Measurements from ENCODE around the gene RAB3C. TPM values are rescaled to one million over a fixed set of nuclear protein-coding genes. Genes with fewer than 3 reads are reported as not detected.

The RAB3C gene
- total RNA-seq, 1 donor from 2014 or later: not detected

DNA sequence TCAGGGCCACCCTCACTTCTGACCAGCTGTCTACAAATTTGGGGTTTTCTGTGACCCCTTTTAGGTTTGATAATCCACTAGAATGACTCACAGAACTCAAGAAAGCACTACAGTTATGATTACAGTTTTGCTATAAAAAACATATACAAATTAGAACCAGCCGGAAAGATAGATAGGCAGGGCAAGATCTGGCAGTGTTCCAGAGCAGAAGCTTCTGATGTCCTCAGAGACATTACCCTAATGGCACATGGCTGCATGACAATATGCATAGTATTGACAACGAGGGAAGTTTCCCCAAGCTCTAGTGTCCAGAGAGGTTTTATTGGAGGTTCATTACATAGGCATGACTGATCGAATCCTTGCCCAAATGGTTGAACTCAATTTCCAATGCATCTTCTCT, 158.1 kb downstream of the RAB3C start:
- DNase-seq (ENCODE audit: low read depth) (no peak), FAIRE-seq (no peak)
- TF ChIP-seq, protein P1, sequence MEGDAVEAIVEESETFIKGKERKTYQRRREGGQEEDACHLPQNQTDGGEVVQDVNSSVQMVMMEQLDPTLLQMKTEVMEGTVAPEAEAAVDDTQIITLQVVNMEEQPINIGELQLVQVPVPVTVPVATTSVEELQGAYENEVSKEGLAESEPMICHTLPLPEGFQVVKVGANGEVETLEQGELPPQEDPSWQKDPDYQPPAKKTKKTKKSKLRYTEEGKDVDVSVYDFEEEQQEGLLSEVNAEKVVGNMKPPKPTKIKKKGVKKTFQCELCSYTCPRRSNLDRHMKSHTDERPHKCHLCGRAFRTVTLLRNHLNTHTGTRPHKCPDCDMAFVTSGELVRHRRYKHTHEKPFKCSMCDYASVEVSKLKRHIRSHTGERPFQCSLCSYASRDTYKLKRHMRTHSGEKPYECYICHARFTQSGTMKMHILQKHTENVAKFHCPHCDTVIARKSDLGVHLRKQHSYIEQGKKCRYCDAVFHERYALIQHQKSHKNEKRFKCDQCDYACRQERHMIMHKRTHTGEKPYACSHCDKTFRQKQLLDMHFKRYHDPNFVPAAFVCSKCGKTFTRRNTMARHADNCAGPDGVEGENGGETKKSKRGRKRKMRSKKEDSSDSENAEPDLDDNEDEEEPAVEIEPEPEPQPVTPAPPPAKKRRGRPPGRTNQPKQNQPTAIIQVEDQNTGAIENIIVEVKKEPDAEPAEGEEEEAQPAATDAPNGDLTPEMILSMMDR (IDR thresholded peaks at IDR 0.05; ENCODE audit: insufficient read depth, low read length, severe bottlenecking): no peak

DNA sequence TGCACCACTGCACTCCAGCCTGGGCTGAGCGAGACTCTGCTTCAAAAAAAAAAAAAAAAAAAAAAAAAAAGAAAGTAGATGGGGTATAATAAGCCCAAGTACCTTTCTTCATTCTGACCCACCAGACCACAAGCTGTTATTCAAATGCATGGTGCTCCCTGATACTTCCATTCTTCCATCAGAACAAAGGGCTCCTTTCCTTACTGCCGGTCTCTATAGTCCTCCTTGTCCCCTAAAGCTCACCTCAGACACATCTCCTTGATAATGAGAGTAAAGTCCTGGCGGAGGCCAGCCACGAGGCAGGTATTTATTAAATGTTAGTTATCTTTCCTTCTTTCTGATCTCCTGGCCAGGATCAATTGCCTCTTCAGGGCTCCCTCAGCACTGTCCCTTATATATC, 162.5 kb downstream of the RAB3C start:
- DNase-seq (ENCODE audit: low read depth): no peak
- TF ChIP-seq, protein P1 (IDR thresholded peaks at IDR 0.05; ENCODE audit: insufficient read depth, low read length, severe bottlenecking): no peak
- Histone ChIP-seq H3K27me3 (ENCODE audit: control insufficient read depth, insufficient read depth, low read length) (no peaks in the 10 kb centered on the region), H3K36me3 (ENCODE audit: control insufficient read depth, insufficient read depth, low read length) (no peaks in the 10 kb centered on the region), H3K4me3 (ENCODE audit: low read depth, low read length) (no peak overlapping the region)
- FAIRE-seq: no peak

More for the DNA sequence above, 158.1 kb downstream of the RAB3C start:
- Histone ChIP-seq H3K36me3 (ENCODE audit: control insufficient read depth, insufficient read depth, low read length) (no peaks in the 10 kb centered on the region), H3K4me3 (ENCODE audit: low read depth, low read length) (no peak overlapping the region), H3K27me3 (ENCODE audit: control insufficient read depth, insufficient read depth, low read length) (no peaks in the 10 kb centered on the region)

DNA sequence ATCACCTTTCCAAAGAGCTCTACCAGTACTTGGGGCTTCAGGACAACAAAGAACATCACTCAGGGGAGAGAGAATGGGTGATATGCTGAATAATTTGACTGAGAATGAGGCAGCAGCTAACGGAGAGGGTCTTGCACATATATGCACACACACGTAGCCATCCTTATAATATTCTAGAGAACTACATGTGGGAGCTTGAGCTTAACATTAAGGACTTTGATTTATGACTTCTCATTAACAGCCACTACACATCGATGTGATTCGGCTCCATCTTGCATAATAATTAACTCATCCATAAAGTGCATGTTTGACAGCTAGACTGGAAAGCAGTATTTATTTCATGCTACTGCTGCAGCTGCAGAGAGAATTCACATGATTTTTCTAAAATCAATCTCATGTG, 163.4 kb downstream of the RAB3C start:
- Histone ChIP-seq H3K4me3 (ENCODE audit: low read depth, low read length) (no peak overlapping the region), H3K36me3 (ENCODE audit: control insufficient read depth, insufficient read depth, low read length) (no peaks in the 10 kb centered on the region), H3K27me3 (ENCODE audit: control insufficient read depth, insufficient read depth, low read length) (no peaks in the 10 kb centered on the region)
- TF ChIP-seq, protein P1 (IDR thresholded peaks at IDR 0.05; ENCODE audit: insufficient read depth, low read length, severe bottlenecking): no peak
- no peak for DNase-seq (ENCODE audit: low read depth)
- FAIRE-seq: no peak

DNA sequence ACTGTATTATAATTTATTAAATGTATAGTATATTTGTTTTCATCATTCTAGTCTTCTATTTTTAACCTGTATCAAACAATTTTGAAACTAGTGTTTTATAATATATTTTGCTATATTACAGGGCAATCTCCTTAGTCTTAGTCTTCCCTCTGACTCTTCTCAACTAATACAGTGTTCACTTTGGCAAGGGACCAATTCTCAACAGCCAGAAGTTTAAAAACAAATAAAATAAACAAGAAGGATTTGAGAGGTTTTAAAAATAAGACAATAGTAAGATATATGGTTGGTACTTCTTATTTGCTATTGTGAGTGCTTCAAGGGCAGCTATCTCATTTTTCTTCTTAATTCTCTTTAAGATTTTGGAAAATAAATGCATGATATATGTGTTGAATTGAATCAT, 167.2 kb downstream of the RAB3C start:
- TF ChIP-seq, protein P1 (IDR thresholded peaks at IDR 0.05; ENCODE audit: insufficient read depth, low read length, severe bottlenecking): no peak
- Histone ChIP-seq H3K4me3 (ENCODE audit: low read depth, low read length) (no peak overlapping the region), H3K27me3 (ENCODE audit: control insufficient read depth, insufficient read depth, low read length) (no peaks in the 10 kb centered on the region), H3K36me3 (ENCODE audit: control insufficient read depth, insufficient read depth, low read length) (no peaks in the 10 kb centered on the region)
- FAIRE-seq: no peak
- DNase-seq (ENCODE audit: low read depth): no peak

DNA sequence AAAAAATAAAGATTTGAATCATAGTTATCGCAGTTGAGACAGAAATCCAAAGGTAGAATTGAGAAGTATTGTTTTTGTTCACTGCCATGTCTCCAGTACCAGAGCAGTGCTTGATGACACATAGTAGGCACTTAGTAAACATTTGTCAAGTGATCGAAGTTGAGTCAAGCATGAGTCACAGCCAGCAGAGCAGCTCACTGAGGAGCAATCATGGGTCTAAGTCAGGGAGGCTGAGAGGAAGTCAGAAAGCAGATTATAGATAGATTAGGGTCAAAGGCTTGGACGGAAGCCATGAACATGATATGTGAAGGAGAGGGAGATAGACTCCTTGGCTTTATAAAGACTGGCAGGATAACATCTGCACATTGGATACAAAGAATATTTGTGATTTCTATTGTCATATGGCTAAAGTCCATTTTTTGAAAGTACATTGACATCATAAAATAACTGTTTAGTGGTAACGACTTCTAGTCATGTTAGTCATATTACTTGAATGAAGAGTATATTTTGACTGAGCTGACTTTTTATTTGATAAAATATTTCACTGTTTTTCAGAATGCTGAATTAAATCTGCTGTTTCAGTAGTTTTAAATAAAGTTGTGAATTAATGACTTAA, 168.5 kb downstream of the RAB3C start:
- peak; percentile 38 for DNase-seq (ENCODE audit: low read depth)
- Histone ChIP-seq H3K36me3 (ENCODE audit: control insufficient read depth, insufficient read depth, low read length) (no peaks in the 10 kb centered on the region), H3K27me3 (ENCODE audit: control insufficient read depth, insufficient read depth, low read length) (no peaks in the 10 kb centered on the region), H3K4me3 (ENCODE audit: low read depth, low read length) (no peak overlapping the region)
- FAIRE-seq: no peak
- TF ChIP-seq, protein P1 (IDR thresholded peaks at IDR 0.05; ENCODE audit: insufficient read depth, low read length, severe bottlenecking): no peak

DNA sequence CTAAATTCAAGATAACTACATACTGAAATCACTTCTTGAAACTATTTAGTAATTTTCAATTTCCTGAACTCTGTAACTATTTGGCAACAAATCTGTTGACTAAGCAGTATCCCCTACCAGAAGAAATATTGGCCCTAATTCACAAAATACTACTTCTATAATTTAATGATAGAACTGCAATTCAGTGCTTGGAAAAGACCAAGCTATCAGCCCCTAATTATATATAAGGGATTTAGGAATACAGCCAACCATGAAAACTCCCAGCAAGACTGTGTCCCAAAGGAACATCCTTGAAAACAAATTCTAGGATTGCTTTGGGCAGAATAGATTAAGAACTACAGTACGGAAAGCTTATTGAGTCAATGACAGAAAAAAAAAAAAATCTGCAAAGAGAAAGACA, 169.2 kb downstream of the RAB3C start:
- no peaks in the 10 kb centered on the region for H3K27me3 ChIP-seq (ENCODE audit: control insufficient read depth, insufficient read depth, low read length)
- no peak overlapping the region for H3K4me3 ChIP-seq (ENCODE audit: low read depth, low read length)
- no peaks in the 10 kb centered on the region for H3K36me3 ChIP-seq (ENCODE audit: control insufficient read depth, insufficient read depth, low read length)
- FAIRE-seq (no peak), DNase-seq (ENCODE audit: low read depth) (no peak)
- TF ChIP-seq, protein P1 (IDR thresholded peaks at IDR 0.05; ENCODE audit: insufficient read depth, low read length, severe bottlenecking): no peak
